Activated T-cell treated with anti-CD3 and anti-CD28 coated beads, Interleukin-2, amount 50 U/mL, for 4 hours (primary cell): ENCODE measurements around the gene NLGN2. TPM values are rescaled to one million over a fixed set of nuclear protein-coding genes. Genes with fewer than 3 reads are reported as not detected.

Source experiments
- ATAC-seq, 2 donors: fragments of 200-7000 bp; cut with Tn5 transposase; one replicate each; pipeline ENCODE4 v1.10.0; 2021
- DNase-seq: peaks from one replicate; pipeline ENCODE4 v3.0.0-alpha.2; 2020
- H3K27me3 Mint-ChIP-seq: one replicate; pipeline ENCODE4 v1.8.0; 2021; ENCODE audit warnings: low read depth, mixed read lengths
- H3K36me3 Mint-ChIP-seq: one replicate; pipeline ENCODE4 v1.8.0; 2022; ENCODE audit warnings: mixed read lengths; ENCODE audit not compliant: insufficient read depth
- H3K4me1 Mint-ChIP-seq: one replicate; pipeline ENCODE4 v1.8.0; 2021; ENCODE audit warnings: low read depth, mixed read lengths
- H3K4me3 Mint-ChIP-seq: one replicate; pipeline ENCODE4 v1.8.0; 2021; ENCODE audit warnings: mild to moderate bottlenecking, moderate library complexity, mixed read lengths
- H3K9me3 Mint-ChIP-seq: one replicate; pipeline ENCODE4 v1.8.0; 2021; ENCODE audit warnings: mixed read lengths
- total RNA-seq, 3 donors: library from RNA; stranded (reverse); gene quantifications; one replicate each; pipeline ENCODE4 v1.2.1, GENCODE V29; 2021

NLGN2 gene
- total RNA-seq, 3 donors from 2014 or later, result 4.9 to 6.4 (median 5.9) TPM

GRCh38 chr17:7415784-7416183 is 8.1 kb downstream of the NLGN2 start:
- Mint-ChIP-seq H3K36me3 (no peaks in the 10 kb centered on the region), H3K4me1 (no peaks in the 10 kb centered on the region), H3K9me3 (no peaks in the 10 kb centered on the region), H3K27me3 (peaks cover 3% of the 10 kb centered on the region), H3K4me3 (no peak overlapping the region)
- ATAC-seq, result no peak
- no peak for DNase-seq

GRCh38 chr17:7416323-7416722 is 8.7 kb downstream of the NLGN2 start:
- H3K27me3 Mint-ChIP-seq, result peaks cover 3% of the 10 kb centered on the region
- ATAC-seq, result no peak
- no peak for DNase-seq
- no peak overlapping the region for H3K4me3 Mint-ChIP-seq
- H3K4me1 Mint-ChIP-seq, result no peaks in the 10 kb centered on the region
- H3K36me3 Mint-ChIP-seq, result no peaks in the 10 kb centered on the region
- no peaks in the 10 kb centered on the region for H3K9me3 Mint-ChIP-seq

DNA sequence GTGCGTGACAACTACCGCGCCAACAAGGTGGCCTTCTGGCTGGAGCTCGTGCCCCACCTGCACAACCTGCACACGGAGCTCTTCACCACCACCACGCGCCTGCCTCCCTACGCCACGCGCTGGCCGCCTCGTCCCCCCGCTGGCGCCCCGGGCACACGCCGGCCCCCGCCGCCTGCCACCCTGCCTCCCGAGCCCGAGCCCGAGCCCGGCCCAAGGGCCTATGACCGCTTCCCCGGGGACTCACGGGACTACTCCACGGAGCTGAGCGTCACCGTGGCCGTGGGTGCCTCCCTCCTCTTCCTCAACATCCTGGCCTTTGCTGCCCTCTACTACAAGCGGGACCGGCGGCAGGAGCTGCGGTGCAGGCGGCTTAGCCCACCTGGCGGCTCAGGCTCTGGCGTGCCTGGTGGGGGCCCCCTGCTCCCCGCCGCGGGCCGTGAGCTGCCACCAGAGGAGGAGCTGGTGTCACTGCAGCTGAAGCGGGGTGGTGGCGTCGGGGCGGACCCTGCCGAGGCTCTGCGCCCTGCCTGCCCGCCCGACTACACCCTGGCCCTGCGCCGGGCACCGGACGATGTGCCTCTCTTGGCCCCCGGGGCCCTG is 9.5 kb downstream of the NLGN2 start:
- H3K27me3 Mint-ChIP-seq, result peaks cover 3% of the 10 kb centered on the region
- no peaks in the 10 kb centered on the region for H3K9me3 Mint-ChIP-seq
- H3K4me1 Mint-ChIP-seq, result no peaks in the 10 kb centered on the region
- H3K36me3 Mint-ChIP-seq, result no peaks in the 10 kb centered on the region
- no peak overlapping the region for H3K4me3 Mint-ChIP-seq
- no peak for DNase-seq
- no peak for ATAC-seq

DNA sequence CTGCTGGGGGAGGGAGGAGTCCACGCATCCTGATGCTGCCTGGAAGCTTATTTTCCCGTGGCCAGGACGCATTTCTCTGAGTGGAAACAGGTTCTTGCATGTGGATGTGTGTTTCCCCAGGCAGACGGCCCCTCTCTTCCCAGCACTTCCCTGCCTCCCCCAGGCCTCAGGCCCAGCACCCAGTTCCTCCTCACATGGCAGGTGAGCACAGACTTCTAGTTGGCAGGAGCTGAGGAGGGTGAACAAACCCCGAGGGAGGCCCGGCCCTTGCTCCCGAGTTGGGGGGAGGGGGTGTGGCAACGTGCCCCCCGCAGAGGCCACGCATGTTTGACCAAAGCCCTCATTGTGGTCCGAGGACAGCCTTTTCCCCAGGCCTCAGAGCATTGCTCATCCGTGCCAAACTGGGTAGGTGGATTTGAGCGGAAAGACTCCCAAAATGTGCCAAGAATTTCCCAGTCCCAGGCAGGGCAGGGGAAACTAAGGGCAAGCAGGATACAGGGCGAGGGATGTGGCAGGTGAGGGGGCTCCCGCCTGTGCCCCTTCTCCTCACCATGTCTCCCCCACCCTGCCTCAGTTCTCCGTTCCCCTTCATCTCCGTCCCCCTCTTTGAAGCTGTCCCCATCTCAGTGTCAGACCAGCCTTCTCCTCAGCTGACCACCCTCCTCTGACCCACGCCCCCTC is 11.0 kb downstream of the NLGN2 start:
- H3K27me3 Mint-ChIP-seq, result peaks cover 3% of the 10 kb centered on the region
- no peaks in the 10 kb centered on the region for H3K36me3 Mint-ChIP-seq
- H3K4me1 Mint-ChIP-seq, result no peaks in the 10 kb centered on the region
- DNase-seq, result no peak
- no peak for ATAC-seq
- no peak overlapping the region for H3K4me3 Mint-ChIP-seq
- no peaks in the 10 kb centered on the region for H3K9me3 Mint-ChIP-seq

GRCh38 chr17:7419819-7420610 is 12.4 kb downstream of the NLGN2 start, which contains the start of gene SPEM1:
SPEM1 (plus strand) TSS chr17:7420324; CDS start chr17:7420385, 61 bp downstream.
- no peaks in the 10 kb centered on the region for H3K9me3 Mint-ChIP-seq
- ATAC-seq, result no peak

DNA sequence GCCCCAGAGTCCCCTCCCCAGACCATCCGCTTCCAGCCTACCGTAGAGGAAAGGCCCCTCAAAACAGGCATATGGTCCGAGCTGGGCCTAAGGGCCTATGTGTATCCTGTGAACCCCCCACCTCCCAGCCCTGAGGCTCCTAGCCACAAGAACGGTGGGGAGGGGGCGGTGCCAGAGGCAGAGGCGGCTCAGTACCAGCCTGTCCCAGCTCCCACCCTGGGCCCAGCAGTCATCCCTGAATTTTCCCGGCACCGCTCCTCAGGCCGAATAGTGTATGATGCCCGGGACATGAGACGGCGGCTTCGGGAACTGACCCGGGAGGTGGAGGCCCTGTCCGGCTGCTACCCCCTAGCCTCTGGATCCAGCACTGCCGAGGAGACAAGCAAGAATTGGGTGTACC is 13.5 kb downstream of the NLGN2 start:
- Mint-ChIP-seq H3K4me1 (no peaks in the 10 kb centered on the region), H3K36me3 (no peaks in the 10 kb centered on the region), H3K4me3 (no peak overlapping the region), H3K9me3 (no peaks in the 10 kb centered on the region), H3K27me3 (peaks cover 5% of the 10 kb centered on the region)
- DNase-seq (no peak), ATAC-seq (no peak)

More at GRCh38 chr17:7419819-7420610, 12.4 kb downstream of the NLGN2 start, which contains the start of gene SPEM1:
- Mint-ChIP-seq H3K4me3 (no peak within 1 kb of the TSS), H3K27me3 (peaks cover 3% of the 10 kb centered on the region), H3K4me1 (no peaks in the 10 kb centered on the region), H3K36me3 (no peaks in the 10 kb centered on the region)
- DNase-seq, result no peak

- Mint-ChIP-seq H3K4me1 (no peaks in the 10 kb centered on the region), H3K9me3 (no peaks in the 10 kb centered on the region), H3K36me3 (no peaks in the 10 kb centered on the region), H3K4me3 (no peak overlapping the region), H3K27me3 (peaks cover 6% of the 10 kb centered on the region)
- no peak for ATAC-seq
- DNase-seq, result no peak
Measured at GRCh38 chr17:7423679-7424078, 16.0 kb downstream of the NLGN2 start.

GRCh38 chr17:7425316-7425715 is 17.7 kb downstream of the NLGN2 start, which contains the start of gene SPEM2:
SPEM2 (plus strand) TSS chr17:7425616; CDS start chr17:7425689, 73 bp downstream.
- ATAC-seq (no peak), DNase-seq (no peak)
- no peak within 1 kb of the TSS for H3K4me3 Mint-ChIP-seq
- H3K27me3 Mint-ChIP-seq, result peaks cover 2% of the 10 kb centered on the region
- H3K4me1 Mint-ChIP-seq, result no peaks in the 10 kb centered on the region
- H3K36me3 Mint-ChIP-seq, result no peaks in the 10 kb centered on the region
- H3K9me3 Mint-ChIP-seq, result no peaks in the 10 kb centered on the region

- Mint-ChIP-seq H3K27me3 (peaks cover 2% of the 10 kb centered on the region), H3K9me3 (no peaks in the 10 kb centered on the region), H3K4me3 (no peak overlapping the region), H3K36me3 (no peaks in the 10 kb centered on the region), H3K4me1 (no peaks in the 10 kb centered on the region)
- no peak for ATAC-seq
- no peak for DNase-seq
Measured at GRCh38 chr17:7425756-7426155, 18.1 kb downstream of the NLGN2 start.

GRCh38 chr17:7426203-7426863 is 18.7 kb downstream of the NLGN2 start:
- no peaks in the 10 kb centered on the region for H3K4me1 Mint-ChIP-seq
- no peak for ATAC-seq
- no peaks in the 10 kb centered on the region for H3K36me3 Mint-ChIP-seq
- H3K4me3 Mint-ChIP-seq, result no peak overlapping the region
- no peak for DNase-seq
- H3K27me3 Mint-ChIP-seq, result peaks cover 2% of the 10 kb centered on the region
- H3K9me3 Mint-ChIP-seq, result no peaks in the 10 kb centered on the region

DNA sequence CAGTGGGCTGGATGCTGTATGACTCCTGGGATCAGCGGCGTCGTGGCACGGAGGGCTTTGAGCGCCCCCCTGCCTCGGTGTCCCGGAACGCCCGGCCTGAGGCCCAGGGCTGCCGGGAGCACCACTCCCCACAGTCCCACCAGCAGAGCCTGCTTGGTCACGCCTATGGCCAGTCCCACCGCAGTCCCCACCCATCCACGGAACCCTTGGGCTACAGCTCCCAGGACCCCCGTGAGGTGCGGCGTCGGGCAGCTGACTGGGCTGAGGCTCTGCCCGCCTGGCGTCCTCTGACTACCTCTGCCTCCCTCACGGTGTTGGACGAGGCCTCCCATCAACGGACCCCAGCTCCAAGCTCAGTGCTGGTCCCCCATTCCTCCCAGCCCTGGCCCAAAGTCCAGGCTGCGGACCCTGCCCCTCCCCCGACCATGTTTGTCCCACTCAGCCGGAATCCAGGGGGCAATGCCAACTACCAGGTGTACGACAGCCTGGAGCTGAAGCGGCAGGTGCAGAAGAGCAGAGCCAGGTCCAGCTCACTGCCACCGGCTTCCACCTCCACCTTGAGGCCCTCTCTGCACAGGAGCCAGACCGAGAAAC is 19.3 kb downstream of the NLGN2 start:
- Mint-ChIP-seq H3K27me3 (peaks cover 2% of the 10 kb centered on the region), H3K4me1 (no peaks in the 10 kb centered on the region), H3K36me3 (no peaks in the 10 kb centered on the region), H3K9me3 (no peaks in the 10 kb centered on the region), H3K4me3 (no peak overlapping the region)
- no peak for DNase-seq
- ATAC-seq, result no peak

DNA sequence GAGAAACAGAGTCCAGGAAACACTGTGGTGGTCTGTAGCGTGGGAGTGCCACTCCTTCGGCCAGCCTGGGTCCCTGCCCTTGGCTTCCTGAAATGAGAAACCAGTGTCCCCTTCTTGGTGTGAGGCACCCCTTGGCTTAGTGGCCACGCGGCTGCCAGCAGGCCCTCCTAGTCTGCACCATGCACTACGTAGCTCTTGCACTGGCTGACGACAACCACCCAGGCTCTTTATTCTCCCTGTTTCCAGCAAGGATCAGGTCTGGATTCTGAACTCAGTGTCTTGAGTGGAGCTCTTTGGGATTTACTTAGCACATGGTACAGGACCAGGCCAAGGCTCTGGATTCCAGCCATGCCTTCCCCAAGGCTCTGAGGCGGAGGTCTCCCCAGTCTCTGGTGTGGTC is 19.9 kb downstream of the NLGN2 start:
- ATAC-seq (no peak), DNase-seq (no peak)
- no peaks in the 10 kb centered on the region for H3K4me1 Mint-ChIP-seq
- no peaks in the 10 kb centered on the region for H3K9me3 Mint-ChIP-seq
- H3K27me3 Mint-ChIP-seq, result peaks cover 2% of the 10 kb centered on the region
- H3K36me3 Mint-ChIP-seq, result no peaks in the 10 kb centered on the region
- no peak overlapping the region for H3K4me3 Mint-ChIP-seq

DNA sequence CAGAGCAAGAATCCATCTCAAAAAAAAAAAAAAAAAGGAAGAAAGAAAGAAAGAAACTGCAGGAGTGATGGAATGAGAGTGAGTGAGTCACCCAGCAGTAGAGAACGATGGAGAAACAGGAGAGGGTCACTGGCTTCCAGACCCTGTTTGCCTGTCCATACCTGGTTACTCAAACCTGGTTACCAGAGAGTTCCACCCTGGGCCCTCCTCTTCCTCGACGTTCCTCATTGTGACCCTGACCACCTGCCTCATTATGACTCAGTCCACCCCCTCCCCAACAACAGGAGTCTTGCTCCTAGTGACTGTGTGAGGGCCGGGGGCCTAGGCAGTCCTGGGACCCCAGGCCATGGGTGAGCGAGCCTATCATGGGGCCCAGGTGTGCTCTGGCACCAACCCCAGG is 20.9 kb downstream of the NLGN2 start, which contains the start of gene SPEM3:
Gene SPEM3, plus strand, starts transcription at position 301 of the 400 bp plus-strand sequence. Its CDS starts 46 bp downstream, at position 347.
- peaks cover 2% of the 10 kb centered on the region for H3K27me3 Mint-ChIP-seq
- ATAC-seq (no peak), DNase-seq (no peak)
- H3K4me3 Mint-ChIP-seq, result no peak within 1 kb of the TSS
- H3K36me3 Mint-ChIP-seq, result no peaks in the 10 kb centered on the region
- H3K4me1 Mint-ChIP-seq, result no peaks in the 10 kb centered on the region
- H3K9me3 Mint-ChIP-seq, result no peaks in the 10 kb centered on the region

- DNase-seq (no peak), ATAC-seq (no peak)
- H3K9me3 Mint-ChIP-seq, result no peaks in the 10 kb centered on the region
- H3K4me1 Mint-ChIP-seq, result no peaks in the 10 kb centered on the region
- no peaks in the 10 kb centered on the region for H3K36me3 Mint-ChIP-seq
- peaks cover 2% of the 10 kb centered on the region for H3K27me3 Mint-ChIP-seq
- H3K4me3 Mint-ChIP-seq, result no peak overlapping the region
Measured at GRCh38 chr17:7429722-7430121, 22.1 kb downstream of the NLGN2 start.
